HepG2 (cell line): Measurements from ENCODE around the gene ZPR1. TPM values are rescaled to one million over a fixed set of nuclear protein-coding genes. Genes with fewer than 3 reads are reported as not detected.

Experiments
- CBX1 ChIP-seq: IDR thresholded peaks from one replicate; pipeline ENCODE4 v1.6.1; 2016; ENCODE audit warnings: antibody characterized with exemption, low read depth
- ESRRA ChIP-seq: sonication (generic); formaldehyde crosslinking; IDR thresholded peaks from 2 replicates; pipeline ENCODE4 v1.5.1; 2020; ENCODE audit warnings: mild to moderate bottlenecking, low read depth, missing genetic modification reagents
- FIP1L1 ChIP-seq: fragments of 200-400 bp; formaldehyde crosslinking; IDR thresholded peaks from 2 replicates; pipeline ENCODE4 v1.6.1; 2018; ENCODE audit warnings: low read depth, mild to moderate bottlenecking, low read length, moderate library complexity, borderline replicate concordance; ENCODE audit not compliant: insufficient read depth
- FOXK2 ChIP-seq: fragments of 450-650 bp; IDR thresholded peaks from 2 replicates; pipeline ENCODE4 v1.6.1; 2016
- GTF2F1 ChIP-seq: fragments of 150-350 bp; IDR thresholded peaks from 2 replicates; pipeline ENCODE4 v1.6.1; 2014; ENCODE audit warnings: low read length
- MIER3 ChIP-seq: IDR thresholded peaks from 2 replicates; pipeline ENCODE4 v1.6.1; 2016; ENCODE audit warnings: missing compliant biosample characterization, borderline replicate concordance
- MYNN ChIP-seq: sonication (generic); formaldehyde crosslinking; IDR thresholded peaks from 2 replicates; pipeline ENCODE4 v1.4.0; 2020; ENCODE audit warnings: mild to moderate bottlenecking, low read depth, missing genetic modification reagents
- NFATC3 ChIP-seq: sonication (generic); formaldehyde crosslinking; IDR thresholded peaks from 2 replicates; pipeline ENCODE4 v1.5.1; 2020; ENCODE audit warnings: mild to moderate bottlenecking, missing genetic modification reagents
- SOX13 ChIP-seq, 3 experiments: fragments of 450-650 bp in 1 of 3; sonication (generic) in 1 of 3; formaldehyde crosslinking in 1 of 3; IDR thresholded peaks in 2 of 3; conservative IDR thresholded peaks in 1 of 3; 2 replicates each; pipeline versions ENCODE4 v1.5.0 to v1.6.1; 2016 to 2020; ENCODE audit warnings: antibody characterized with exemption in 1 of 3, mild to moderate bottlenecking in 1 of 3, missing compliant biosample characterization in 1 of 3, missing genetic modification reagents in 1 of 3, moderate library complexity in 1 of 3
- ZKSCAN1 ChIP-seq: fragments of 150-350 bp; IDR thresholded peaks from 2 replicates; pipeline ENCODE4 v1.6.1; 2014; ENCODE audit warnings: low read length
- ZKSCAN5 ChIP-seq: sonication (generic); formaldehyde crosslinking; IDR thresholded peaks from 2 replicates; pipeline ENCODE4 v1.5.1; 2020; ENCODE audit warnings: mild to moderate bottlenecking, missing genetic modification reagents
- ZNF264 ChIP-seq: sonication (generic); formaldehyde crosslinking; IDR thresholded peaks from 2 replicates; pipeline ENCODE4 v1.4.0; 2020; ENCODE audit warnings: missing genetic modification reagents
- ZNF839 ChIP-seq: sonication (generic); formaldehyde crosslinking; IDR thresholded peaks from 2 replicates; pipeline ENCODE4 v1.4.0; 2020; ENCODE audit warnings: missing genetic modification reagents, mild to moderate bottlenecking, borderline replicate concordance
- polyA plus RNA-seq, 8 experiments: library from polyadenylated mRNA; depleted of rRNA in 3 of 8; stranded (reverse) in 7 of 8; unstranded in 1 of 8; fragments of >200 nt; fragmentation: Illumina TruSeq in 4 of 8; extraction: Trizol in 4 of 8; gene quantifications; 2 replicates each; pipeline versions ENCODE4 v1.2.1 to v1.2.3, GENCODE V29; 2011 to 2016; ENCODE audit warnings: low read depth in 4 of 8, missing spikeins in 1 of 8, mixed read lengths in 1 of 8; ENCODE audit not compliant: insufficient read depth in 1 of 8
- total RNA-seq, 5 experiments: library from RNA; depleted of rRNA; stranded (reverse); fragments of >200 nt; fragmentation: Illumina TruSeq; extraction: Trizol; gene quantifications; 2 replicates each; pipeline ENCODE4 v1.2.3, GENCODE V29; 2016; ENCODE audit warnings: low read depth in 1 of 5
- TF ChIP-seq, protein P1 (sequence below): sonication (generic); formaldehyde crosslinking; IDR thresholded peaks from 2 replicates; pipeline ENCODE4 v1.4.0; 2020; ENCODE audit warnings: missing genetic modification reagents
- TF ChIP-seq, protein P2 (sequence below): sonication (generic); formaldehyde crosslinking; IDR thresholded peaks from 2 replicates; pipeline ENCODE4 v1.5.0; 2020; ENCODE audit warnings: mild to moderate bottlenecking, low read depth, missing genetic modification reagents, borderline replicate concordance
- TF ChIP-seq, protein P3 (sequence below): sonication (generic); formaldehyde crosslinking; IDR thresholded peaks from 2 replicates; pipeline ENCODE4 v1.8.1; 2023; ENCODE audit warnings: mild to moderate bottlenecking, missing genetic modification reagents
- TF ChIP-seq, protein P4 (sequence below): sonication (generic); formaldehyde crosslinking; IDR thresholded peaks from 2 replicates; pipeline ENCODE4 v1.8.0; 2022; ENCODE audit warnings: mild to moderate bottlenecking, missing genetic modification reagents, borderline replicate concordance
- TF ChIP-seq, protein P5 (sequence below): sonication (generic); formaldehyde crosslinking; IDR thresholded peaks from 2 replicates; pipeline ENCODE4 v1.5.0; 2020; ENCODE audit warnings: mild to moderate bottlenecking, missing genetic modification reagents
- TF ChIP-seq, protein P6 (sequence below): IDR thresholded peaks from 2 replicates; pipeline ENCODE4 v1.6.1; 2016; ENCODE audit warnings: missing compliant biosample characterization, missing genetic modification reagents, borderline replicate concordance

Gene ZPR1
- total and polyA plus RNA-seq, 2 of the 13 experiments (the other 11 are each of a cell fraction or from before 2014, with no cell fraction given), result 40.0 to 79.3 TPM

DNA sequence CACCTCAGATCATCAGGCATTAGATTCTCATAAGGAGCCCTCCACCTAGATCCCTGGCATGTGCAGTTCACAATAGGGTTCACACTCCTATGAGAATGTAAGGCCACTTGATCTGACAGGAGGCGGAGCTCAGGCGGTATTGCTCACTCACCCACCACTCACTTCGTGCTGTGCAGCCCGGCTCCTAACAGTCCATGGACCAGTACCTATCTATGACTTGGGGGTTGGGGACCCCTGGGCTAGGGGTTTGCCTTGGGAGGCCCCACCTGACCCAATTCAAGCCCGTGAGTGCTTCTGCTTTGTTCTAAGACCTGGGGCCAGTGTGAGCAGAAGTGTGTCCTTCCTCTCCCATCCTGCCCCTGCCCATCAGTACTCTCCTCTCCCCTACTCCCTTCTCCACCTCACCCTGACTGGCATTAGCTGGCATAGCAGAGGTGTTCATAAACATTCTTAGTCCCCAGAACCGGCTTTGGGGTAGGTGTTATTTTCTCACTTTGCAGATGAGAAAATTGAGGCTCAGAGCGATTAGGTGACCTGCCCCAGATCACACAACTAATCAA is 44.0 kb upstream of the ZPR1 start (continued):
- TF ChIP-seq ZKSCAN1 (no peak), GTF2F1 (no peak), ZKSCAN5 (no peak), NFATC3 (CRISPR knock-in tag) (peak; percentile 32; the same call in 1 of the 2 replicates), CBX1 (no peak), MYNN (CRISPR knock-in tag) (no peak), ZNF264 (CRISPR knock-in tag) (no peak), SOX13 (IDR thresholded peaks at IDR 0.05) (no peak), SOX13 (CRISPR knock-in tag; conservative IDR thresholded peaks at IDR 0.05 in 1 of 2, IDR thresholded peaks at IDR 0.05 in 1 of 2) (peak in 1 of 2 experiments; percentile 24; a peak in 1 of 4 replicates), FIP1L1 (no peak), ZNF839 (CRISPR knock-in tag) (no peak), MIER3 (CRISPR knock-in tag) (no peak), FOXK2 (no peak), ESRRA (no peak)
- TF ChIP-seq, protein P1, sequence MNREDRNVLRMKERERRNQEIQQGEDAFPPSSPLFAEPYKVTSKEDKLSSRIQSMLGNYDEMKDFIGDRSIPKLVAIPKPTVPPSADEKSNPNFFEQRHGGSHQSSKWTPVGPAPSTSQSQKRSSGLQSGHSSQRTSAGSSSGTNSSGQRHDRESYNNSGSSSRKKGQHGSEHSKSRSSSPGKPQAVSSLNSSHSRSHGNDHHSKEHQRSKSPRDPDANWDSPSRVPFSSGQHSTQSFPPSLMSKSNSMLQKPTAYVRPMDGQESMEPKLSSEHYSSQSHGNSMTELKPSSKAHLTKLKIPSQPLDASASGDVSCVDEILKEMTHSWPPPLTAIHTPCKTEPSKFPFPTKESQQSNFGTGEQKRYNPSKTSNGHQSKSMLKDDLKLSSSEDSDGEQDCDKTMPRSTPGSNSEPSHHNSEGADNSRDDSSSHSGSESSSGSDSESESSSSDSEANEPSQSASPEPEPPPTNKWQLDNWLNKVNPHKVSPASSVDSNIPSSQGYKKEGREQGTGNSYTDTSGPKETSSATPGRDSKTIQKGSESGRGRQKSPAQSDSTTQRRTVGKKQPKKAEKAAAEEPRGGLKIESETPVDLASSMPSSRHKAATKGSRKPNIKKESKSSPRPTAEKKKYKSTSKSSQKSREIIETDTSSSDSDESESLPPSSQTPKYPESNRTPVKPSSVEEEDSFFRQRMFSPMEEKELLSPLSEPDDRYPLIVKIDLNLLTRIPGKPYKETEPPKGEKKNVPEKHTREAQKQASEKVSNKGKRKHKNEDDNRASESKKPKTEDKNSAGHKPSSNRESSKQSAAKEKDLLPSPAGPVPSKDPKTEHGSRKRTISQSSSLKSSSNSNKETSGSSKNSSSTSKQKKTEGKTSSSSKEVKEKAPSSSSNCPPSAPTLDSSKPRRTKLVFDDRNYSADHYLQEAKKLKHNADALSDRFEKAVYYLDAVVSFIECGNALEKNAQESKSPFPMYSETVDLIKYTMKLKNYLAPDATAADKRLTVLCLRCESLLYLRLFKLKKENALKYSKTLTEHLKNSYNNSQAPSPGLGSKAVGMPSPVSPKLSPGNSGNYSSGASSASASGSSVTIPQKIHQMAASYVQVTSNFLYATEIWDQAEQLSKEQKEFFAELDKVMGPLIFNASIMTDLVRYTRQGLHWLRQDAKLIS (CRISPR knock-in tag), result no peak
- TF ChIP-seq, protein P2, sequence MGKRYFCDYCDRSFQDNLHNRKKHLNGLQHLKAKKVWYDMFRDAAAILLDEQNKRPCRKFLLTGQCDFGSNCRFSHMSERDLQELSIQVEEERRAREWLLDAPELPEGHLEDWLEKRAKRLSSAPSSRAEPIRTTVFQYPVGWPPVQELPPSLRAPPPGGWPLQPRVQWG (CRISPR knock-in tag), result no peak
- TF ChIP-seq, protein P3, sequence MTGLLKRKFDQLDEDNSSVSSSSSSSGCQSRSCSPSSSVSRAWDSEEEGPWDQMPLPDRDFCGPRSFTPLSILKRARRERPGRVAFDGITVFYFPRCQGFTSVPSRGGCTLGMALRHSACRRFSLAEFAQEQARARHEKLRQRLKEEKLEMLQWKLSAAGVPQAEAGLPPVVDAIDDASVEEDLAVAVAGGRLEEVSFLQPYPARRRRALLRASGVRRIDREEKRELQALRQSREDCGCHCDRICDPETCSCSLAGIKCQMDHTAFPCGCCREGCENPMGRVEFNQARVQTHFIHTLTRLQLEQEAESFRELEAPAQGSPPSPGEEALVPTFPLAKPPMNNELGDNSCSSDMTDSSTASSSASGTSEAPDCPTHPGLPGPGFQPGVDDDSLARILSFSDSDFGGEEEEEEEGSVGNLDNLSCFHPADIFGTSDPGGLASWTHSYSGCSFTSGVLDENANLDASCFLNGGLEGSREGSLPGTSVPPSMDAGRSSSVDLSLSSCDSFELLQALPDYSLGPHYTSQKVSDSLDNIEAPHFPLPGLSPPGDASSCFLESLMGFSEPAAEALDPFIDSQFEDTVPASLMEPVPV, result no peak
- TF ChIP-seq, protein P4, sequence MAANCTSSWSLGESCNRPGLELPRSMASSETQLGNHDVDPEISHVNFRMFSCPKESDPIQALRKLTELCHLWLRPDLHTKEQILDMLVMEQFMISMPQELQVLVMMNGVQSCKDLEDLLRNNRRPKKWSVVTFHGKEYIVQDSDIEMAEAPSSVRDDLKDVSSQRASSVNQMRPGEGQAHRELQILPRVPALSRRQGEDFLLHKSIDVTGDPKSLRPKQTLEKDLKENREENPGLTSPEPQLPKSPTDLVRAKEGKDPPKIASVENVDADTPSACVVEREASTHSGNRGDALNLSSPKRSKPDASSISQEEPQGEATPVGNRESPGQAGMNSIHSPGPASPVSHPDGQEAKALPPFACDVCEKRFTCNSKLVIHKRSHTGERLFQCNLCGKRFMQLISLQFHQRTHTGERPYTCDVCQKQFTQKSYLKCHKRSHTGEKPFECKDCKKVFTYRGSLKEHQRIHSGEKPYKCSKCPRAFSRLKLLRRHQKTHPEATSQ (CRISPR knock-in tag), result no peak
- TF ChIP-seq, protein P5, sequence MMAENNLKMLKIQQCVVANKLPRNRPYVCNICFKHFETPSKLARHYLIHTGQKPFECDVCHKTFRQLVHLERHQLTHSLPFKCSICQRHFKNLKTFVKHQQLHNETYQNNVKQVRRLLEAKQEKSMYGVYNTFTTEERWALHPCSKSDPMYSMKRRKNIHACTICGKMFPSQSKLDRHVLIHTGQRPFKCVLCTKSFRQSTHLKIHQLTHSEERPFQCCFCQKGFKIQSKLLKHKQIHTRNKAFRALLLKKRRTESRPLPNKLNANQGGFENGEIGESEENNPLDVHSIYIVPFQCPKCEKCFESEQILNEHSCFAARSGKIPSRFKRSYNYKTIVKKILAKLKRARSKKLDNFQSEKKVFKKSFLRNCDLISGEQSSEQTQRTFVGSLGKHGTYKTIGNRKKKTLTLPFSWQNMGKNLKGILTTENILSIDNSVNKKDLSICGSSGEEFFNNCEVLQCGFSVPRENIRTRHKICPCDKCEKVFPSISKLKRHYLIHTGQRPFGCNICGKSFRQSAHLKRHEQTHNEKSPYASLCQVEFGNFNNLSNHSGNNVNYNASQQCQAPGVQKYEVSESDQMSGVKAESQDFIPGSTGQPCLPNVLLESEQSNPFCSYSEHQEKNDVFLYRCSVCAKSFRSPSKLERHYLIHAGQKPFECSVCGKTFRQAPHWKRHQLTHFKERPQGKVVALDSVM, result no peak
- TF ChIP-seq, protein P6, sequence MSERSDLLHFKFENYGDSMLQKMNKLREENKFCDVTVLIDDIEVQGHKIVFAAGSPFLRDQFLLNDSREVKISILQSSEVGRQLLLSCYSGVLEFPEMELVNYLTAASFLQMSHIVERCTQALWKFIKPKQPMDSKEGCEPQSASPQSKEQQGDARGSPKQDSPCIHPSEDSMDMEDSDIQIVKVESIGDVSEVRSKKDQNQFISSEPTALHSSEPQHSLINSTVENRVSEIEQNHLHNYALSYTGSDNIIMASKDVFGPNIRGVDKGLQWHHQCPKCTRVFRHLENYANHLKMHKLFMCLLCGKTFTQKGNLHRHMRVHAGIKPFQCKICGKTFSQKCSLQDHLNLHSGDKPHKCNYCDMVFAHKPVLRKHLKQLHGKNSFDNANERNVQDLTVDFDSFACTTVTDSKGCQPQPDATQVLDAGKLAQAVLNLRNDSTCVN (CRISPR knock-in tag), result no peak
